Measurements from ENCODE around the gene GRIP1. TPM values are rescaled to one million over a fixed set of nuclear protein-coding genes. Genes with fewer than 3 reads are reported as not detected.
A peak's percentile ranks its signal among the peaks of the same experiment; 100 is the strongest.

Gene GRIP1
- total RNA-seq, 2 donors from 2014 or later = 0.19 to 0.86 TPM

GRCh38 chr12:66428870-66429269 is 250.0 kb downstream of the GRIP1 start:
- Mint-ChIP-seq H3K4me1 (no peaks in the 10 kb centered on the region), H3K27ac (no peak overlapping the region), H3K36me3 (ENCODE audit: low read depth) (no peaks in the 10 kb centered on the region), H3K27me3 (no peaks in the 10 kb centered on the region), H3K9me3 (peaks cover 7% of the 10 kb centered on the region), H3K4me3 (no peak overlapping the region)
- no peak for ATAC-seq (replicated peaks)

GRCh38 chr12:66428261-66428660 is 250.6 kb downstream of the GRIP1 start:
- Mint-ChIP-seq H3K4me1 (no peaks in the 10 kb centered on the region), H3K27me3 (no peaks in the 10 kb centered on the region), H3K27ac (no peak overlapping the region), H3K9me3 (peaks cover 7% of the 10 kb centered on the region), H3K36me3 (ENCODE audit: low read depth) (no peaks in the 10 kb centered on the region), H3K4me3 (no peak overlapping the region)
- ATAC-seq (replicated peaks) = no peak

GRCh38 chr12:66426696-66427095 is 252.2 kb downstream of the GRIP1 start:
- ATAC-seq (replicated peaks) = no peak
- Mint-ChIP-seq H3K27ac (no peak overlapping the region), H3K27me3 (no peaks in the 10 kb centered on the region), H3K9me3 (peaks cover 7% of the 10 kb centered on the region), H3K36me3 (ENCODE audit: low read depth) (no peaks in the 10 kb centered on the region), H3K4me1 (no peaks in the 10 kb centered on the region), H3K4me3 (no peak overlapping the region)

GRCh38 chr12:66423266-66423665 is 255.6 kb downstream of the GRIP1 start:
- no peak for ATAC-seq (replicated peaks)
- Mint-ChIP-seq H3K9me3 (peaks cover 7% of the 10 kb centered on the region), H3K4me1 (no peaks in the 10 kb centered on the region), H3K36me3 (ENCODE audit: low read depth) (no peaks in the 10 kb centered on the region), H3K27ac (no peak overlapping the region), H3K27me3 (peaks cover 5% of the 10 kb centered on the region), H3K4me3 (no peak overlapping the region)

GRCh38 chr12:66418908-66419307 is 260.0 kb downstream of the GRIP1 start:
- no peak for ATAC-seq (replicated peaks)

GRCh38 chr12:66417217-66417616 is 261.7 kb downstream of the GRIP1 start:
- Mint-ChIP-seq H3K4me3 (no peak overlapping the region), H3K27ac (no peak overlapping the region), H3K9me3 (peaks cover 3% of the 10 kb centered on the region), H3K36me3 (ENCODE audit: low read depth) (no peaks in the 10 kb centered on the region), H3K27me3 (peaks cover 12% of the 10 kb centered on the region), H3K4me1 (no peaks in the 10 kb centered on the region)
- ATAC-seq (replicated peaks) = no peak

More at GRCh38 chr12:66418908-66419307, 260.0 kb downstream of the GRIP1 start:
- no peaks in the 10 kb centered on the region for H3K36me3 Mint-ChIP-seq (ENCODE audit: low read depth)
- no peak overlapping the region for H3K27ac Mint-ChIP-seq
- H3K9me3 Mint-ChIP-seq = no peaks in the 10 kb centered on the region
- H3K4me3 Mint-ChIP-seq = no peak overlapping the region
- H3K27me3 Mint-ChIP-seq = peaks cover 8% of the 10 kb centered on the region
- no peaks in the 10 kb centered on the region for H3K4me1 Mint-ChIP-seq

GRCh38 chr12:66409195-66409871 is 269.5 kb downstream of the GRIP1 start:
- no peak for ATAC-seq (replicated peaks)
- H3K4me3 Mint-ChIP-seq = no peak overlapping the region
- no peak overlapping the region for H3K27ac Mint-ChIP-seq
- peaks cover 16% of the 10 kb centered on the region for H3K27me3 Mint-ChIP-seq
- peaks cover 3% of the 10 kb centered on the region for H3K9me3 Mint-ChIP-seq
- no peaks in the 10 kb centered on the region for H3K36me3 Mint-ChIP-seq (ENCODE audit: low read depth)
- no peaks in the 10 kb centered on the region for H3K4me1 Mint-ChIP-seq

GRCh38 chr12:66405395-66405794 is 273.5 kb downstream of the GRIP1 start:
- Mint-ChIP-seq H3K4me1 (no peaks in the 10 kb centered on the region), H3K4me3 (no peak overlapping the region)

GRCh38 chr12:66403746-66404145 is 275.1 kb downstream of the GRIP1 start:
- no peak overlapping the region for H3K4me3 Mint-ChIP-seq
- no peaks in the 10 kb centered on the region for H3K36me3 Mint-ChIP-seq (ENCODE audit: low read depth)
- no peaks in the 10 kb centered on the region for H3K27me3 Mint-ChIP-seq
- H3K27ac Mint-ChIP-seq = no peak overlapping the region
- no peaks in the 10 kb centered on the region for H3K9me3 Mint-ChIP-seq
- no peak for ATAC-seq (replicated peaks)
- H3K4me1 Mint-ChIP-seq = no peaks in the 10 kb centered on the region

More at GRCh38 chr12:66405395-66405794, 273.5 kb downstream of the GRIP1 start:
- ATAC-seq (replicated peaks) = no peak
- H3K9me3 Mint-ChIP-seq = no peaks in the 10 kb centered on the region
- H3K27ac Mint-ChIP-seq = no peak overlapping the region
- H3K36me3 Mint-ChIP-seq (ENCODE audit: low read depth) = no peaks in the 10 kb centered on the region
- H3K27me3 Mint-ChIP-seq = peaks cover under 1% of the 10 kb centered on the region

GRCh38 chr12:66399911-66400306 is 279.0 kb downstream of the GRIP1 start:
- H3K4me3 Mint-ChIP-seq = no peak overlapping the region
- ATAC-seq (replicated peaks) = no peak
- H3K27me3 Mint-ChIP-seq = no peaks in the 10 kb centered on the region
- no peaks in the 10 kb centered on the region for H3K4me1 Mint-ChIP-seq
- no peaks in the 10 kb centered on the region for H3K36me3 Mint-ChIP-seq (ENCODE audit: low read depth)
- no peak overlapping the region for H3K27ac Mint-ChIP-seq
- H3K9me3 Mint-ChIP-seq = no peaks in the 10 kb centered on the region

- Mint-ChIP-seq H3K27me3 (no peaks in the 10 kb centered on the region), H3K36me3 (ENCODE audit: low read depth) (no peaks in the 10 kb centered on the region), H3K4me3 (no peak overlapping the region), H3K27ac (no peak overlapping the region), H3K9me3 (no peaks in the 10 kb centered on the region), H3K4me1 (peaks cover 3% of the 10 kb centered on the region)
- no peak for ATAC-seq (replicated peaks)
These were observed 279.7 kb downstream of the GRIP1 start for GRCh38 chr12:66398931-66399910.

GRCh38 chr12:66397574-66398290 is 281.1 kb downstream of the GRIP1 start:
- H3K27ac Mint-ChIP-seq = no peak overlapping the region
- H3K36me3 Mint-ChIP-seq (ENCODE audit: low read depth) = no peaks in the 10 kb centered on the region
- H3K27me3 Mint-ChIP-seq = no peaks in the 10 kb centered on the region
- no peak for ATAC-seq (replicated peaks)
- H3K4me1 Mint-ChIP-seq = peaks cover 9% of the 10 kb centered on the region
- no peak overlapping the region for H3K4me3 Mint-ChIP-seq
- H3K9me3 Mint-ChIP-seq = no peaks in the 10 kb centered on the region

GRCh38 chr12:66393890-66394289 is 285.0 kb downstream of the GRIP1 start:
- peaks cover 9% of the 10 kb centered on the region for H3K4me1 Mint-ChIP-seq
- no peaks in the 10 kb centered on the region for H3K27me3 Mint-ChIP-seq
- H3K36me3 Mint-ChIP-seq (ENCODE audit: low read depth) = no peaks in the 10 kb centered on the region
- peak overlapping the region; percentile 19 for H3K4me3 Mint-ChIP-seq
- ATAC-seq (replicated peaks) = peak; percentile 23
- no peaks in the 10 kb centered on the region for H3K9me3 Mint-ChIP-seq
- peak overlapping the region; percentile 8 for H3K27ac Mint-ChIP-seq

- H3K27me3 Mint-ChIP-seq = no peaks in the 10 kb centered on the region
- H3K36me3 Mint-ChIP-seq (ENCODE audit: low read depth) = no peaks in the 10 kb centered on the region
- H3K27ac Mint-ChIP-seq = no peak overlapping the region
- peaks cover 9% of the 10 kb centered on the region for H3K4me1 Mint-ChIP-seq
- no peak for ATAC-seq (replicated peaks)
- H3K9me3 Mint-ChIP-seq = no peaks in the 10 kb centered on the region
- no peak overlapping the region for H3K4me3 Mint-ChIP-seq
These were observed 286.5 kb downstream of the GRIP1 start for GRCh38 chr12:66392266-66392915.
